ENCODE results near the gene MAP4. TPM values are rescaled to one million over a fixed set of nuclear protein-coding genes. Genes with fewer than 3 reads are reported as not detected.

Gene MAP4
- total and polyA plus RNA-seq, 2 donors (not counting 1 experiment from before 2014, with no cell fraction given): 39.2 to 132 TPM

GRCh38 chr3:48023377-48023776 lies 7.2 kb upstream of the MAP4 start:
- ChIA-PET CTCF (no interaction called here), POLR2A (no interaction called here)
- Histone ChIP-seq H3K4me1 (ENCODE audit: control insufficient read depth in 2 of 2, insufficient read depth in 2 of 2, low read length in 2 of 2) (peaks cover 0 to 3% of the 10 kb centered on the region in 2 donors), H3K9ac (ENCODE audit: low read length) (no peak overlapping the region), H4K20me1 (ENCODE audit: control insufficient read depth, insufficient read depth, low read length, poor library complexity, severe bottlenecking) (peaks cover 50% of the 10 kb centered on the region), H3K27me3 (replicated peaks in 1 of 4; ENCODE audit: control extremely low read depth in 1 of 4, control insufficient read depth in 3 of 4, insufficient read depth in 4 of 4, low read length in 3 of 4) (no peaks in the 10 kb centered on the region), H3K4me2 (replicated peaks; ENCODE audit: low read depth, low read length, poor library complexity, severe bottlenecking) (no peak overlapping the region), H3K79me2 (ENCODE audit: control insufficient read depth, insufficient read depth, low read length) (peaks cover 73% of the 10 kb centered on the region), H2AFZ (ENCODE audit: insufficient read depth, low read depth, low read length, poor library complexity, severe bottlenecking) (no peak overlapping the region), H3K27ac (ENCODE audit: low read length in 2 of 2) (no peak overlapping the region), H3K4me3 (ENCODE audit: control extremely low read depth in 1 of 5, extremely low read depth in 1 of 5, insufficient read depth in 1 of 5, low read depth in 2 of 5, low read length in 4 of 5) (no peak overlapping the region), H3K9me3 (ENCODE audit: control extremely low read depth in 1 of 3, control insufficient read depth in 2 of 3, insufficient read depth in 1 of 3, low read length in 2 of 3) (no peaks in the 10 kb centered on the region), H3K36me3 (replicated peaks in 1 of 2; ENCODE audit: control extremely low read depth in 1 of 2, control insufficient read depth in 1 of 2, extremely low read depth in 1 of 2, insufficient read depth in 2 of 2, low read length in 1 of 2) (no peaks in the 10 kb centered on the region)
- Mint-ChIP-seq H3K4me3 (no peak overlapping the region), H3K27me3 (no peaks in the 10 kb centered on the region), H3K4me1 (peaks cover 32% of the 10 kb centered on the region), H3K9me3 (ENCODE audit: insufficient read depth) (no peaks in the 10 kb centered on the region), H3K27ac (no peak overlapping the region)
- intact Hi-C loops (cut with micrococcal nuclease): no loop called here
- TF ChIP-seq CTCF (IDR thresholded peaks at IDR 0.05) (no peak), EZH2 (IDR thresholded peaks at IDR 0.05; ENCODE audit: borderline replicate concordance, insufficient read depth, low read depth, low read length, poor library complexity, severe bottlenecking) (no peak)
- DNase-seq (no peak), ATAC-seq (ENCODE audit: low read depth) (no peak)
- 90% methylated on average over 1 of the region's 1 CpG for WGBS (ENCODE audit: insufficient coverage)

- H3K79me2 ChIP-seq (ENCODE audit: control insufficient read depth, insufficient read depth, low read length): peaks cover 74% of the 10 kb centered on the region
These were observed 6.0 kb upstream of the MAP4 start for GRCh38 chr3:48022178-48022577.

More at GRCh38 chr3:48022178-48022577, 6.0 kb upstream of the MAP4 start:
- intact Hi-C loops (cut with micrococcal nuclease): no loop called here
- H3K4me1 Mint-ChIP-seq: peaks cover 39% of the 10 kb centered on the region
- no CpG with 5 or more reads among the region's 4 CpGs for WGBS (ENCODE audit: insufficient coverage)
- no peak overlapping the region for H3K9ac ChIP-seq (ENCODE audit: low read length)
- ATAC-seq (ENCODE audit: low read depth): no peak
- no peak overlapping the region for H3K4me2 ChIP-seq (replicated peaks; ENCODE audit: low read depth, low read length, poor library complexity, severe bottlenecking)
- H3K27ac ChIP-seq (ENCODE audit: low read length in 2 of 2): no peak overlapping the region
- no peak for DNase-seq
- peaks cover 0 to 3% of the 10 kb centered on the region in 2 donors for H3K4me1 ChIP-seq (ENCODE audit: control insufficient read depth in 2 of 2, insufficient read depth in 2 of 2, low read length in 2 of 2)
- no peak overlapping the region for H3K4me3 ChIP-seq (ENCODE audit: control extremely low read depth in 1 of 5, extremely low read depth in 1 of 5, insufficient read depth in 1 of 5, low read depth in 2 of 5, low read length in 4 of 5)
- ChIA-PET POLR2A (no interaction called here), CTCF (no interaction called here)
- no peak overlapping the region for H3K4me3 Mint-ChIP-seq
- H3K27me3 Mint-ChIP-seq: no peaks in the 10 kb centered on the region
- peaks cover 49% of the 10 kb centered on the region for H4K20me1 ChIP-seq (ENCODE audit: control insufficient read depth, insufficient read depth, low read length, poor library complexity, severe bottlenecking)
- no peaks in the 10 kb centered on the region for H3K9me3 ChIP-seq (ENCODE audit: control extremely low read depth in 1 of 3, control insufficient read depth in 2 of 3, insufficient read depth in 1 of 3, low read length in 2 of 3)
- no peaks in the 10 kb centered on the region for H3K9me3 Mint-ChIP-seq (ENCODE audit: insufficient read depth)
- no peak overlapping the region for H3K27ac Mint-ChIP-seq
- TF ChIP-seq EZH2 (IDR thresholded peaks at IDR 0.05; ENCODE audit: borderline replicate concordance, insufficient read depth, low read depth, low read length, poor library complexity, severe bottlenecking): no peak
- no peak for TF ChIP-seq CTCF (IDR thresholded peaks at IDR 0.05)
- no peaks in the 10 kb centered on the region for H3K27me3 ChIP-seq (replicated peaks in 1 of 4; ENCODE audit: control extremely low read depth in 1 of 4, control insufficient read depth in 3 of 4, insufficient read depth in 4 of 4, low read length in 3 of 4)
- no peaks in the 10 kb centered on the region for H3K36me3 ChIP-seq (replicated peaks in 1 of 2; ENCODE audit: control extremely low read depth in 1 of 2, control insufficient read depth in 1 of 2, extremely low read depth in 1 of 2, insufficient read depth in 2 of 2, low read length in 1 of 2)
- H2AFZ ChIP-seq (ENCODE audit: insufficient read depth, low read depth, low read length, poor library complexity, severe bottlenecking): no peak overlapping the region
